ENCODE data around the gene PAGE2B.
"Not testable (repeated sequence)": the region's sequence is repeated elsewhere in the genome, so short reads cannot be mapped to it uniquely, and the experiment has no call there.

The PAGE2B gene

DNA sequence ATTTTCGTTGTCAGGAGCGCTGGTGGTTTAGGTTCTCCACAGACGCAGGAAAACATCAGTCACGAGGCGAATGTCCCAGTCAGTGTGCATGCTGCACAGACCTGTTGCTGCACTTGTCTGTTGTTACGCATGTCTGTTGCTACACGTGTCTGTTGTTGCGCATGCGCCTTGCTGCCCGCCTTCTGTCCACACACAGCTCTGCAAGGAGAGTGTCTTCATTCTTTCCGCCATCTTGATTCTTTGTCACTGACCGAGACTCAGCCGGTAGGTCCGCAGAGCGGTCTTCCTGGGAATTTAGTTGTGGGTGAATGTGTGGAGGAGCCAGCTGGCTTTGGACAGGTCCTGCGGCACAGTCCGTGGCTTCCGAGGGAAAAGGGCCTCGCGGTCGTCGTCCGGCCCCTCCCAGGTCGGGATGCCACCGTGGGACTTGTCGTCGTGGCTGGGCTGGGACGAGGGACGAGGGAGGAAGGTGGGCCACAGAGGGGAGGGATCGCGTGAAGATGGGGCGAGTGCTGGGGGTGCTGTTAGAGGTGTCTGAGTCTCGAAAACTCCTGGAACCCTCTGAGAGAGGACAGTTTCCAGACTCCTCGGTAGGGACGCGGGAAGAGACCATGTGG lies at the start of gene PAGE2B:
TSS of gene PAGE2B (plus strand) at position 180 of the 617 bp plus-strand sequence. CDS start 1,012 bp downstream, outside the sequence.
- DNase-seq (ENCODE audit: low read depth, low spot score): no peak

GRCh38 chrX:55026143-55026542 lies 48.7 kb upstream of the PAGE2B start:
- no peak for DNase-seq (ENCODE audit: low read depth, low spot score)

DNA sequence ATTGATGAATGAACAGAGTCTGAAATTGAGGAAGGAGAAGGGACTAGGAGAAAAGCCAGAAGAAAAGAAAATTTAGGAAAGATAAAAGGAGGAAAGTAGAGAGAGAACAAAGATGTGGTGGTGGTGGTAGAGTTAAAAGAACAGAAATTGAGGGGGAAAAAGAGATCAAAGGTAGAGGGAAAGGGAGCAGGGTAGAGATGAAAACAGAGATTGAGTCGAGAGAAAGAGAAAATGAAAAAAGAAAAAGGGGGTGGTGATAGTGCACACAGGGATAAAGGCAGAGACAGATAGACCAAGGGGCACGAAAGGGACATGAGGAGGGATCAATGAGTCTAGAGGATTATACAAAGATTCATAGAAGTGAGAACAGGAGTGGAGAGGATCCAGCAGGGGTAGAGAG lies 48.0 kb upstream of the PAGE2B start:
- DNase-seq (ENCODE audit: low read depth, low spot score): no peak

DNA sequence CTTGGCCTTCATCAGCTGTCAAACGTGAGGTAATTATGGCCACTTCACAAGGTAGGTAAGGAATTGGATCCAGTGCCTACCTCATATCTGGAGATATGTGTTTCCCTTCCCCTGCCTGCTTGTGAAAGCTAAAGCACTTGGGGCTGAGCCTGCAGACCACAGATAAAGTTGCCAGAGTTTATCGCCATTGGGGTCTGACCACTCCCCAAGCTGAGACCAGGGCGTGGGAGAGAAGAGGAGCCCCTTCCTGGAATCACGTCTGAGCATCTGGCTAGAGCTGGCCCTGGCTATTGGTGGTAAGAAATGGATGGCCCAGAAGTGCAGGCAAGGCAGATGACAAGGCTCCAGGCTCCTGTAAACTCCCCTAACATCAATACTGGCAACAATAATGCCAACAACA lies 46.8 kb upstream of the PAGE2B start:
- DNase-seq (ENCODE audit: low read depth, low spot score): no peak

DNA sequence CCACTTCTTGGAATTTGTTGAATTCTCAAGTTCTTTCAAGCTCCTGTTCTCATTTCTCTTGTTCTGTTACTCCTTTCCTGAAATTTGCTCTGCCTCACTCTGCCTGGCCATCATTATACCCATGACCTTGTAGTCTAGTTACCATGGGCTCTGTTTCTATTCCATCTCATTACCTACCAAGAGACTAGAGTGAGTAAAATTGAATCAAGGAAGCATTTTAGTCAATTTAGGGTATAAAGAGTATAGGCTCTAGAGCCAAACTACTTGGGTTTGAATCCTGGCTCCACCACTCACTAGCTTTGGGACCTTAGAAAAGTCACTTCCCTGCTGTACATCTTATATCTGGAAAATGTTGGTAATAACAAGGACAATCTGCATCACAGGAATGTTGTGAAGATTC lies 46.2 kb upstream of the PAGE2B start:
- DNase-seq (ENCODE audit: low read depth, low spot score): no peak

GRCh38 chrX:55029291-55029690 lies 45.5 kb upstream of the PAGE2B start:
- no peak for DNase-seq (ENCODE audit: low read depth, low spot score)

DNA sequence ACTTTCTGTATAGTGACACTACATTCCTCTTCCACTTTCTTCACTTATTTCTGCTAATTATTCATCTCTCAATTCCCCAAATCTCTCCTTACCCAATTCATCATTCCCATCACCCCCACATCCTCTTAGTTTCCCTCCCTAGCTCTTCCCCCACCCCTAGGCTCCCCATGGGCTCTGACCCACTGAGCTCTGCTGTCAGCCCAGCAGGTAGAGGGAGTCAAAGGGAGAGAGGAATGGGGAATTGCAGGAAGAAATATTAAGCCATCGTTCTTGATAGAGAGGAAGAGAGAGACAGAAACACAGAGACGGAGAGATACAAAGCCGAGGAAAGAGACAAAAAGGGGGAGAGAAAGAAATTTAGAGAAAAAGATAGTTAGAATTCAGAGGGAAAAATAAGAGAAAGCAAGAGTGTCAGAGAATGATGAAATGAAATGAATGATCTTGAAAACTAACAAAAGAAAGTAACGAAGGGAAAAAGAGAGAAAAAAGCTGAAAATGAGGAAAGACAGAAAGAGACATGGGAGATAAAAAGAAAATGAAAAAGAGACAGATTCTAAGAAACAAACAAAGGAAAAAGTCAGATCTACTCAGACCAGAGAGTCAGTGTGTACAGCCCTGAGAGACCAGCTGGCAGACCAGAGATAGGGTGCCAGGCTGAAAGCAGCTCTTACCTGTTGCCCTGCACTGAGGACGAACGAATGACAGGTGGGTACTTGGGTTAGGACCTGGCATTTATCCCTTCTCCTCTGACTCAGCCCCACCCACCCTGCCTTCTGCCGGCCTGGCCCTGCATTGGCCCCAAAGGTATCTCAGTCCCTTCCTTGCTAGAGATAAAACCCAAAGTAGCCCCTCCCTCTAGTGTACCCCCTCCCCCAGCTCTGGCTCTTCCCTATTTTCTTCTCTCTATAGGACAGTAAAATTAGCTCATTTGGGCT lies 44.3 kb upstream of the PAGE2B start, which contains the start of gene ALAS2:
TSS of gene ALAS2 (minus strand) at position 707 of the 935 bp plus-strand sequence. CDS start 4,977 bp downstream, outside the sequence.
- DNase-seq (ENCODE audit: low read depth, low spot score): no peak

DNA sequence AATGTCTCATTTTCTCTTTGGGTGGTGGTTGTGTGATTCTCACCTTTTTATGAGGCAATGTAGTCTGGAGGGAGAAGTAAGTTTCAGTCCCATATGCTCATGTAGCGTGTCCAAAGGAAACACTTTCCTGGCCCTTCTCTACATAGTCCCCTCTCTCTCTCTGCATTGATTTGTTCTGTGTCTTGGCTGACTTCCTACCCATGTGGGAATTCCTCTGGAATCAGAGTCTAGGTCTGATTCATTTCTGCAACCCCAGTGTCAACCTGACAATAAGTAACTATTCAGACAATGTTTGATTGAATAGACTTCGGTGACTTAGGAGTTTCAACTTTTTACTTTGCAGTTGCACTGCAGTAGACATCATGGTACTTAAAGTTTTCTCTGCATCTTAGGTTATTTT lies 41.4 kb upstream of the PAGE2B start:
- DNase-seq (ENCODE audit: low read depth, low spot score): no peak

- no peak for DNase-seq (ENCODE audit: low read depth, low spot score)
These were observed 35.4 kb upstream of the PAGE2B start for GRCh38 chrX:55039471-55039870.

GRCh38 chrX:55041514-55041913 lies 33.3 kb upstream of the PAGE2B start:
- no peak for DNase-seq (ENCODE audit: low read depth, low spot score)

- not testable (repeated sequence) for DNase-seq (ENCODE audit: low read depth, low spot score)
These were observed 24.2 kb upstream of the PAGE2B start for GRCh38 chrX:55050599-55050998.

GRCh38 chrX:55056820-55057674 lies 17.8 kb upstream of the PAGE2B start:
- DNase-seq (ENCODE audit: low read depth, low spot score): no peak

DNA sequence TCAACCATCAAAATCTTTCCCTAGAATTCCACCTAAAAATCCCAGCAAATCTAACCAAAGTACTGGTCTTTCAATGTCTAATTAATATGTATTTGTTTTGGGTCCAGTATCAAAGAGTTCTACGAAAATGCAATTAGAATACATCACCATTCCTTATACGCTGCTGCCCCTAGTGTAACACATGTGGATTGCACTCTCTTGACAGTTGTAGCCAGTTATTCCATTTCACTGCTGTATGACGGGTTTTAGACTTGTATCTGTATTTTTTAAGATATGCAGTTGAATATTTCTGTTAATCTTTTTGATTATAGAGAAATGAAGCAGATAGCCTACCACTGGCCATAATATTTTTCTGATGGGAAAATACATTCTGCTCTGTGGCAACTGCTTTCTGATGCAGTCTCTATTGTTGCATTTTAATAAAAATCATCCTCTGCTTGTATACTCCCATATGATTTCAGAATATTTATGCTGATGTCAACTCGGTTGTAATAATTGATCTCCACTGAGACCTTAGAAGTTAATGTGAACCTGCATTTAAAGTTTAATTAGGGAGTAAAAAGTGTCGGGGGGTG lies 17.1 kb upstream of the PAGE2B start:
- no peak for DNase-seq (ENCODE audit: low read depth, low spot score)

DNA sequence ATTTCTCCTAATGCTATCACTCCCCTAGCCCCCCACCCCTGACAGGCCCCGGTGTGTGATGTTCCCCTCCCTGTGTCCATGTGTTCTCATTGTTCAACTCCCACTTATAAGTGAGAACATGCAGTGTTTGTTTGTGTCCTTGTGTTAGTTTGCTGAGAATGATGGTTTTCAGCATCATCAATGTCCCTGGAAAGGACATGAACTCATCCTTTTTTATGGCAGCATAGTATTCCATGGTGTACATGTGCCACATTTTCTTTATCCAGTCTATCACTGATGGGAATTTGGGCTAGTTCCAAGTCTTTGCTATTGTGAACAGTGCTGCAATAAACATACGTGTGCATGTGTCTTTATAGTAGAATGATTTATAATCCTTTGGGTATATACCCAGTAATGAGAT lies 7.7 kb upstream of the PAGE2B start:
- not testable (repeated sequence) for DNase-seq (ENCODE audit: low read depth, low spot score)

- DNase-seq (ENCODE audit: low read depth, low spot score): no peak
These were observed 2.5 kb upstream of the PAGE2B start for GRCh38 chrX:55072286-55072685.

GRCh38 chrX:55088795-55089489 lies 14.1 kb downstream of the PAGE2B start, which contains the start of gene PAGE2:
TSS of gene PAGE2 (plus strand) at chrX:55089018. CDS start at chrX:55090021, 1,003 bp downstream.
- no peak for DNase-seq (ENCODE audit: low read depth, low spot score)

DNA sequence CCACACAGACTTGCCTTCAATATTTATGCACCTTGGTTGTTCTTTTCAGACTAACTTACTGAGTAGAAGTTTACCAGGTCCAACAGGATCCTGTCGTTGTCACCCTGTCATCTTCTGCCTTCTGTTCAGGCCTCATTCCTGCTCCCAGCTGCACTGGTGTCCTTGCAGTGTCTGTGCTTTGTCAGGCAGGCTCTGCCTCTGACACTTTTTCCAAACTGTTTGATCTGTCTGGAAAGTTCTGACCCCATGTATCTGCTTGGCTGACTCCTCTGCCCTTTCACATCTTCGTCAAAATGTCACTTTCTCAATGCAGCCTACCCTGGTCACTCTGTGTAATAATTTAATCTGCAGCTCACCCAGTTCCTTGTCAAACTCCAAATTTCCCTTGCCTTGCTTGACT lies 23.9 kb downstream of the PAGE2B start:
- no peak for DNase-seq (ENCODE audit: low read depth, low spot score)

DNA sequence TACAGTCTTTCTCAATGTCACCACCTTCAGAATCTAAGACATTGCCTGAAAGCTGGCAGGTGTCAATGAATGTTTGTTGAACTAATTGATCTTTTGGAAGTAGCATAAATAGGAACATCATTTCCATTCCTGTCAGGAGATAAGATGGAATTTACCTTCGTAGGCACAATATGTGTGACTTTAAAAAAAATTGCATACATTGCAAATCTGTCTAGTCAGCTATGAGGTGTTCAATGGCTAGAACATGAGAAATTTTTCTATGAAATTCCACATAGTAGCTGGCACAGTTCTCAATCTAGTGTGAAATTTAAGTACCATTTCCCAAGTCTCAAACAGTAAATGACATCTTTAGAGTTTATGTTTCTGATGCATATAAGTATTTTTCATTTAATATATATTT lies 24.3 kb downstream of the PAGE2B start:
- DNase-seq (ENCODE audit: low read depth, low spot score): no peak

DNA sequence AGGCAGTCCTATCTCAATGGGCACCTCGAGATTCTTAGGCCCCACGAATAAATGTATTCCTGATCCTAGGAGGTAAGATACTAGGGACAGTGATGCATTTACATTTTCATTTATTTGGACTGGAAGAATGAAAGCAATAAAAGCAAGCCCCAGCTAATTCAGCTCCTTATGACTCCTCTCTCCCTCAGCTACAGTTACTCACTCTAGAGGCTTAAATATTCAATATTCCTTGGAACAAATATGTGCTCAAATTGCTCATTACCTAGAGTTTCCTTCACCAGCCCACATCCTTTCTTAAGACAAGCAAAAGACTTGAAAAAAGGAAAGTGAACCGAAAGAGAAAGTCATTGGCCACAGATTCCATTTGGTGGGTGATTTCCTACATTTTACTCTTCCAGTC lies 27.9 kb downstream of the PAGE2B start:
- DNase-seq (ENCODE audit: low read depth, low spot score): no peak

- DNase-seq (ENCODE audit: low read depth, low spot score): no peak
These were observed 32.4 kb downstream of the PAGE2B start for GRCh38 chrX:55107262-55107661.

GRCh38 chrX:55107911-55108310 lies 33.1 kb downstream of the PAGE2B start:
- DNase-seq (ENCODE audit: low read depth, low spot score): no peak
